Measurements from ENCODE around the gene GALNTL6.
A peak's percentile ranks its signal among the peaks of the same experiment; 100 is the strongest.
"Not testable (repeated sequence)": the region's sequence is repeated elsewhere in the genome, so short reads cannot be mapped to it uniquely, and the experiment has no call there.

GALNTL6 gene

DNA sequence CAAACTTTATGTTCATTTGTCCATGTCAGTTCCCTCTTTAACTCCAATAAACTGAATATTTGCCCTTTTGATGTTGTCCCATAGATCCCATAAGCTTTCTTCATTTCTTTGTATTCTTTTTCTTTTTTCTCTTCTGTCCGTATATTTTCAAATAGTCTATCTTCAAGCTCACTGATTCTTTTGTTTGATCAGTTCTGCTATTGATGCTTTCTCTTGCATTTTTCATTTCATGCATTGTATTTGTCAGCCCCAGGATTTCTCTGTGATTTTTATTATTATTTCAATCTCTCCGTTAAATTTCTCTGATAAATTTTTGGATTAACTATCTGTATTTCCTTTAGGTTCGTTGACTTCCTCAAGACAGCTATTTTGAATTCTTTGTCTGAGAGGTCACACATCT is 1082.5 kb downstream of the GALNTL6 start:
- DNase-seq: no peak

GRCh38 chr4:172897046-172897445 is 1083.8 kb downstream of the GALNTL6 start:
- DNase-seq: no peak

DNA sequence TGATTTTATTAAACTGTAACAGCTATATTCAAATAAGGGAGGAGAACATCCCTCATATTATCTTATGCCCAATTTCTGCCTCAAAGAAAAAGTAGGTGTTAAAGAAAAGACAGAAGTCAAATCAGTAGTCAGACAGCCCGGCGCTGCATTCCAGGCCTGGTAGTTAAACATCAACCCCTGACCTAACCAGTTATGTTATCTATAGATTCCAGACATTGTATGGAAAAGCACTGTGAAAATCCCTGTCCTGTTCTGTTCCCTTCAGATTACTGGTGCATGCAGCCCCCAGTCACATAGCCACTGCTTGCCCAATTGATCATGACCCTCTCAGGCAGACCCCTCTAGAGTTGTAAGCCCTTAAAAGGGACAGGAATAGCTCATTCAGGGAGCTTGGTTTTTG is 1085.5 kb downstream of the GALNTL6 start:
- peak; percentile 54 for DNase-seq

GRCh38 chr4:172899861-172900260 is 1086.7 kb downstream of the GALNTL6 start:
- no peak for DNase-seq

DNA sequence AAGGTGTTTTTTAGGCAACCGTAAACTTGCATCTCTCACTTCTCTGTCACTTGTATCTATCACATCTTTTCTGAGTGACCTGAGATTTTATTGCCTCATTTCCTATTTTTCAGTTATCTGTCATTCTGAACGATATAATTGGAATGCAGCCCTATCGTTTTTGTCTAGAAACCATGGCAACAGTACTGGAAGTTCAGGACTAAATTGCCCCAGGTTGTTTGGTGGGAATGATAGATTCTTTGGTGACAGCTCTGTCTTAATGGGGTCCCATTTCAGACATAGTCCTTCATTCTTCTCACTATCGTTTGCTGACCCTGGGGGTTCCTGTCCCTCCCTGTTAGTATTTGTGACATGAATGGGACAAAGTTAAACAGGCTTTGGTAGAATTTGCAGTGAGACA is 1087.7 kb downstream of the GALNTL6 start:
- no peak for DNase-seq

DNA sequence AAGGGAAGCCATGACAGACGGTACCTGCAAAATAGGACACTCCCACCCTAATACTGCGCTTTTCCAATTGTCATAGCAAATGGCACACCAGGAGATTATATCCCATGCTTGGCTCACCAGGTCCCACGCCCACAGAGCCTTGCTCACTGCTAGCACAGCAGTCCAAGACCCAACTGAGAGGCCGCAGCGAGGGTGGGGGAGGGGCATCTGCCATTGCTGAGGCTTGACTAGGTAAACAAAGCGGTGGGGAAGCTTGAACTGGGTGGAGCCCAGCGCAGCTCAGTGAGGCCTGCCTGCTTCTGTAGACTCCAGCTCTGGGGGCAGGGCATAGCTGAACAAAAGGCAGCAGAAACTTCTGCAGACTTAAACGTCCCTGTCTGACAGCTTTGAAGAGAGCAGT is 1099.3 kb downstream of the GALNTL6 start:
- DNase-seq: not testable (repeated sequence)

- DNase-seq: not testable (repeated sequence)
Measured at GRCh38 chr4:172917403-172917802, 1104.2 kb downstream of the GALNTL6 start.

- no peak for DNase-seq
Measured at GRCh38 chr4:172919269-172919668, 1106.1 kb downstream of the GALNTL6 start.

- no peak for DNase-seq
Measured at GRCh38 chr4:172927096-172927814, 1114.1 kb downstream of the GALNTL6 start.

DNA sequence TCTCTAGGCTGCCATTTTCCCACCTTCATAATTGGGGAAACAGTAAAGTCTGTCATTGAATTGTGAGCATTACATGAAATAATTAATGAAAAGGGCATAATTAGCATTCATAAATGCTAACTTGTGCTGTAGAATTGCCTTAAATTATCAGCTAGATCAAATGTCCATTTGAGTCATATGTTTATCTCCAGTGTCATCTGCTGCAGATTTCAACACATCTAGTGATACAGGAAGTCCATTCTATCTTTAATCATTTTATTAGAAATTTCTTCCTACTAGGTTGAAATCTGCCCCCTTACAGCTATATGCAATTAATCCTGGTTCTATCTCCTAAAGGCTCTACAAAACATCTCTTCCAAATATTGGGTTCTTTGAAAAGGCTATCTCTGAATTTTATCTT is 1115.1 kb downstream of the GALNTL6 start:
- no peak for DNase-seq

GRCh38 chr4:172938072-172938829 is 1125.0 kb downstream of the GALNTL6 start:
- no peak for DNase-seq

- no peak for DNase-seq
Measured at GRCh38 chr4:172938870-172939269, 1125.7 kb downstream of the GALNTL6 start.

DNA sequence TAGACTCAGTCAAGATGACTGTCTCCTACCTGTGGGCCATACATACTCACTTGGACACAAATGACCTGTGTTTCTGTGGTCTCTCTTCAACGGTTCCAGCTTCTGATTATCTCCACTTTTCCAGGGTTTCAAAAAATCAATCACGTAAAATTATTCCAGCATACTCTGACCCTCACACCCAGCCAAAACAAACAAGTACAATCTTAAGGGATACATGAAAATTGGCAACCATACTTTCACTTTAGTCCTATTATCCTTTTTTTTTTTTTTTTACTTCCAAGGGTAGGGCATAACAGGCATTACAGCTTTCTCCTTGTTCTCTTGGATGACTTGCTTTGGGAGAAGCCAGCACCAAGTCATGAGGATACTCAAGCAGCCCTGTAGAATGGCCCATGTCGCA is 1129.6 kb downstream of the GALNTL6 start:
- DNase-seq: no peak

DNA sequence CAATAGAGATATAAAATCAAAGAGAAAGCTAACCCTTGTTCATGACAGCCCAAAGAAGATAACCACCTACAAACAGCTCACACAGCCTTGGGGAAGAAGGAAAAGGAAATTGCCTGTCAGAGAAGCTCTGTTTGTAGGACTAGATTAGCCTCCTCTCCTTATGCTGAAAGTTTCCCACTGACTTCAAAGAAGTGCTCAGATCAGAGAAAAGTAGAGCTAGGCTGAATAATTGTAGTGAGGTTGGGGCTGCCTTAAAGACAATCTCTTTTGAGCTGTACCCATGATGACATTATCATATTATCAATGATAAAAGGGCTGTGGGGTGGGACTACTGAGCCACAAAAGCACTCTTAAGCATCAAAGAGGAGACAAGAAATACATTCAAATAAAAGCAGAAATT is 1132.4 kb downstream of the GALNTL6 start:
- DNase-seq: no peak

DNA sequence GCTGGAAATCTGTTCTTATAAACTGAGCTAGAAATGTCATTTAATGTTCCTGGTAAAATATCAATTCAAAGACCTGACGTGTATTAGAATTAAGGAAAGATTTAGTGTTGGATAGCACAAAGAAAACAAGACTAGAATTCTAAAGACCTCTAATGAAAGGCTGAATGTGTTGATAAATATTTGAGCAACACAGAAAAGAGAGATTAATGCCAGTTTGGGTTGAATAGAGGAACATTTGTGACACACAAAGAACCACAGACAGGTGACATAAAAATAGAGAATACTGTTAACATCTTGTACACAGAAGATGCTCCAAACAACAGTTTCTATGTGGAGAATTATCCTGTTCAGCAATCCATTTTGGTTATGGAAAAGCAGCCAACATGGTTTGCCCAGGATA is 1133.3 kb downstream of the GALNTL6 start:
- DNase-seq: no peak

- DNase-seq: no peak
Measured at GRCh38 chr4:172947594-172947993, 1134.4 kb downstream of the GALNTL6 start.

GRCh38 chr4:172950990-172951389 is 1137.8 kb downstream of the GALNTL6 start:
- no peak for DNase-seq

DNA sequence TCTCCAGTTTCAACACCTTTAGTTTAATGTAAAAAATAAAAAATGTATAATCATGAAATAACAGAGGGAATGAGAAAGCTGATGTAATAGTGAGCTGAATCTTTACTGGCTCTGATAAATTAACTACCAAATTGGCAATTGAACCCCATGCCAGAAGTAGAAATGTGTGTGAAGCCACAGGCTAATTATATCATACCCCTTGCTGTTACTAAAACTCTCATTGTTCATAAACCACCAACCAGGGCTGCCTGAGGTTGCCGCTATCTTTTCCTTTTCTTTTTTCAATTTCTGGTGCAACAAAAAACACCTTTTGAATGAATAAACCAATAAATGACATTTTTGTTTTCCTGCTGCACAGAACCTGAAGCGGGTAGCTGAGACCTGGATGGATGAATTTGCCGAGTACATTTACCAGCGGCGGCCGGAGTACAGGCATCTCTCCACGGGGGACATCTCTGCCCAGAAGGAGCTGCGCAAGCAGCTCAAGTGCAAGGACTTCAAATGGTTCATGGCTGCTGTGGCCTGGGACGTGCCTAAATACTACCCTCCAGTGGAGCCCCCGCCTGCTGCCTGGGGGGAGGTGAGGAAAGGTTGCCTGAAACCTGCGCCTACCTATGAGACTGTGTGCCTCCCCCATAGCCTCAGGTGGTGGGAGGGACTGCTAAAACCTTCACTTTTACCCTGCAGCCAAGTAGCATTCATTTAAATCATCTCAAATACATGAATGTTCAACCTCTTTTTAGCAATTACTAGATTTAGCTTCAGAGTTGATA is 1138.7 kb downstream of the GALNTL6 start:
- DNase-seq: no peak

GRCh38 chr4:172953896-172954568 is 1140.8 kb downstream of the GALNTL6 start:
- DNase-seq: no peak

GRCh38 chr4:172956340-172956739 is 1143.1 kb downstream of the GALNTL6 start:
- not testable (repeated sequence) for DNase-seq

DNA sequence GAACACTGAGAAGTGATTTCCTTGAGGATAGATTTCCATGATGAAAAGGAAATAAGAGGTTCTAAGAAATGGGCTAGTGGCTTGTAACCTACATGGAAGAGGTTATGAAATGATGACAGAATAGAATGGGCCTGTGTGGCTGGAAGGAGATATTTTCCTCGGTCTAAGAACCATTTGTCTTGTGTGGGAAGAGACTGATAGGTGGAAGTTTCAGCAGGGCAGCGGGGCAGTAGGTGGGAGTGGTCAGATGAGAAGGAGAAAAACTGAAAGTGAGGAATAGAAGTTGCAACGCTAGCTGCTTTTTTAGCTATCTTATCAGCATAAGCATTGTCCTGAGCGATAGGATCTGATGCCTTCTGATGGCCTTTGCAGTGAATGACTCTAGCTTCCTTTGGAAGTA is 1144.0 kb downstream of the GALNTL6 start:
- no peak for DNase-seq

DNA sequence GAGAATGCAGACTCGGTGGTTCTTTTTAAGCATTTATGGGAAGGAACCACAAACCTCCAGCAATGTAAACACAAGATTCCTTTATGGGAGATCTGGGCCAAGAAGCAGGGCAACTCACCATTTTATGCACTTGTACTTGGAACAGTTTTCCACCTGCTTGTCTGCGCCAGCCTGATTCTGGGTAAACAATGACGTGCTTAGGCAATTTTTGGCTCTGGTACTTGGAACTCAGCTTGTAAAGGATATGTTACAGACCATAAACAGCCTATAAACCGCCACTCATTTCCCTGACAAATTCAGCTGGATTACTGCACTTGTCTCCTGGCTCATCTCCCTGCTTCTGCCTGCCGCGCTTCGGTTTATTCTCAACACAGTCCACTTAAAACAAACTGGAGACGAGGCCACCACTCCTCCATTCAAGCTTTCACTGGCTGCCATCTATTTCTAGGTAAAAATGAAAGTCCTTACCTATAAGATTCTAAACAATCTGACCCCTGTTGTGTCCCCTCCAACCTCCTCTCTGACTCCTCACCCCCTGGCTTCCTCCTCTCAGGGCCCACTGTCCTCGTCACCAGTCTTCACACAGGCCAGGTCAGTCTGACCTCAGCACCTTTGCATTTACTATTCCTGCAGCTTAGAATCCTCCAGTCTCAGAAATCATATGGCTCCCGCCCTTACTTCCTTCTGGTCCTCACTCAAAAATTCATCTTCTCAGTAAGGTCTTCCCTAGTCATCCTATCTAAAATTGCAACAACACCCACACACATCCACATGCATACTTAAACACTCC is 1149.6 kb downstream of the GALNTL6 start:
- no peak for DNase-seq

Data from islet precursor cell (in vitro differentiated cells).